ENCODE measurements around the gene MARCHF6. TPM values are rescaled to one million over a fixed set of nuclear protein-coding genes. Genes with fewer than 3 reads are reported as not detected.
"Not testable (repeated sequence)": the region's sequence is repeated elsewhere in the genome, so short reads cannot be mapped to it uniquely, and the experiment has no call there.

The MARCHF6 gene
- total RNA-seq, 1 donor from 2014 or later: 134 TPM

GRCh38 chr5:10381803-10382202, 28.3 kb downstream of the MARCHF6 start:
- no peak for DNase-seq (ENCODE audit: low read depth)

- no peak for DNase-seq (ENCODE audit: low read depth)
Measured at GRCh38 chr5:10384483-10384882, 31.0 kb downstream of the MARCHF6 start.

GRCh38 chr5:10387690-10388089, 34.2 kb downstream of the MARCHF6 start:
- DNase-seq (ENCODE audit: low read depth): no peak

- no peak for DNase-seq (ENCODE audit: low read depth)
Measured at GRCh38 chr5:10391130-10391529, 37.6 kb downstream of the MARCHF6 start.

GRCh38 chr5:10392567-10393328, 39.3 kb downstream of the MARCHF6 start:
- not testable (repeated sequence) for DNase-seq (ENCODE audit: low read depth)

- DNase-seq (ENCODE audit: low read depth): no peak
Measured at GRCh38 chr5:10393491-10393890, 40.0 kb downstream of the MARCHF6 start.

GRCh38 chr5:10396552-10396951, 43.1 kb downstream of the MARCHF6 start:
- no peak for DNase-seq (ENCODE audit: low read depth)

GRCh38 chr5:10399839-10400238, 46.3 kb downstream of the MARCHF6 start:
- no peak for DNase-seq (ENCODE audit: low read depth)

GRCh38 chr5:10400411-10400810, 46.9 kb downstream of the MARCHF6 start:
- DNase-seq (ENCODE audit: low read depth): no peak

GRCh38 chr5:10400831-10401230, 47.3 kb downstream of the MARCHF6 start:
- no peak for DNase-seq (ENCODE audit: low read depth)

GRCh38 chr5:10401498-10401897, 48.0 kb downstream of the MARCHF6 start:
- no peak for DNase-seq (ENCODE audit: low read depth)

Other genes starting within 250 kb of the MARCHF6 start
- 20.7 and 42.2 TPM in 2 replicates for gene ATPSCKMT, start 103.8 kb upstream of the MARCHF6 start, total RNA-seq
- 519 and 762 TPM in 2 replicates for gene CCT5, start 103.4 kb upstream of the MARCHF6 start, total RNA-seq
- gene CMBL, start 45.8 kb upstream of the MARCHF6 start, total RNA-seq: 7.6 and 28.6 TPM in 2 replicates
- 3.1 TPM in 1 of 2 replicates, not detected in the other for gene ROPN1L, start 88.2 kb downstream of the MARCHF6 start, total RNA-seq
- gene ANKRD33B, start 210.4 kb downstream of the MARCHF6 start, total RNA-seq: 8.2 and 32.9 TPM in 2 replicates